ENCODE measurements around the gene MGMT. TPM values are rescaled to one million over a fixed set of nuclear protein-coding genes. Genes with fewer than 3 reads are reported as not detected.

MGMT gene
- total RNA-seq, 2 experiments from 2014 or later: 9.0 to 9.6 TPM

GRCh38 chr10:129419397-129419796, 47.6 kb upstream of the MGMT start:
- Histone ChIP-seq H3K36me3 (ENCODE audit: insufficient read depth, low read length) (no peaks in the 10 kb centered on the region), H3K27ac (ENCODE audit: low read depth in 1 of 2, low read length in 2 of 2) (no peak overlapping the region), H3K9me3 (ENCODE audit: control insufficient read depth in 1 of 2, insufficient read depth in 1 of 2, low read length in 2 of 2) (peaks cover 0 to 9% of the 10 kb centered on the region in 2 experiments), H3K4me3 (ENCODE audit: low read length) (no peak overlapping the region), H3K27me3 (ENCODE audit: control insufficient read depth in 1 of 2, insufficient read depth in 2 of 2, low read length in 2 of 2) (no peaks in the 10 kb centered on the region), H3K4me1 (ENCODE audit: insufficient read depth, low read length) (no peaks in the 10 kb centered on the region)
- CTCF ChIA-PET: no interaction called here
- no peak overlapping the region for H3K27ac Mint-ChIP-seq
- TF ChIP-seq CTCF (IDR thresholded peaks at IDR 0.05): no peak
- intact Hi-C loops (cut with DNase I, micrococcal nuclease): no loop called here
- POLR2A ChIA-PET: no interaction called here
- ATAC-seq (ENCODE audit: poor library complexity): no peak
- no peak overlapping the region for H3K4me3 Mint-ChIP-seq
- no peaks in the 10 kb centered on the region for H3K9me3 Mint-ChIP-seq
- no peak for DNase-seq
- H3K27me3 Mint-ChIP-seq: no peaks in the 10 kb centered on the region
- H3K36me3 Mint-ChIP-seq (ENCODE audit: low read depth): no peaks in the 10 kb centered on the region
- H3K4me1 Mint-ChIP-seq (ENCODE audit: low read depth): no peaks in the 10 kb centered on the region

GRCh38 chr10:129421399-129422010, 45.5 kb upstream of the MGMT start:
- H3K27ac Mint-ChIP-seq: no peak overlapping the region

GRCh38 chr10:129424978-129425377, 42.1 kb upstream of the MGMT start:
- no peaks in the 10 kb centered on the region for H3K9me3 Mint-ChIP-seq
- Histone ChIP-seq H3K4me1 (ENCODE audit: insufficient read depth, low read length) (no peaks in the 10 kb centered on the region), H3K27ac (ENCODE audit: low read depth in 1 of 2, low read length in 2 of 2) (no peak overlapping the region), H3K4me3 (ENCODE audit: low read length) (no peak overlapping the region), H3K36me3 (ENCODE audit: insufficient read depth, low read length) (no peaks in the 10 kb centered on the region), H3K27me3 (ENCODE audit: control insufficient read depth in 1 of 2, insufficient read depth in 2 of 2, low read length in 2 of 2) (no peaks in the 10 kb centered on the region), H3K9me3 (ENCODE audit: control insufficient read depth in 1 of 2, insufficient read depth in 1 of 2, low read length in 2 of 2) (no peaks in the 10 kb centered on the region)
- no peaks in the 10 kb centered on the region for H3K4me1 Mint-ChIP-seq (ENCODE audit: low read depth)
- intact Hi-C loops (cut with DNase I, micrococcal nuclease): no loop called here
- no peak overlapping the region for H3K27ac Mint-ChIP-seq
- ChIA-PET CTCF (no interaction called here), POLR2A (no interaction called here)
- ATAC-seq (ENCODE audit: poor library complexity) (no peak), DNase-seq (no peak)
- H3K27me3 Mint-ChIP-seq: no peaks in the 10 kb centered on the region
- no peak for TF ChIP-seq CTCF (IDR thresholded peaks at IDR 0.05)
- no peaks in the 10 kb centered on the region for H3K36me3 Mint-ChIP-seq (ENCODE audit: low read depth)
- no peak overlapping the region for H3K4me3 Mint-ChIP-seq

More at GRCh38 chr10:129421399-129422010, 45.5 kb upstream of the MGMT start:
- Histone ChIP-seq H3K4me1 (ENCODE audit: insufficient read depth, low read length) (no peaks in the 10 kb centered on the region), H3K36me3 (ENCODE audit: insufficient read depth, low read length) (no peaks in the 10 kb centered on the region), H3K4me3 (ENCODE audit: low read length) (no peak overlapping the region), H3K27ac (ENCODE audit: low read depth in 1 of 2, low read length in 2 of 2) (no peak overlapping the region), H3K27me3 (ENCODE audit: control insufficient read depth in 1 of 2, insufficient read depth in 2 of 2, low read length in 2 of 2) (no peaks in the 10 kb centered on the region), H3K9me3 (ENCODE audit: control insufficient read depth in 1 of 2, insufficient read depth in 1 of 2, low read length in 2 of 2) (peaks cover 0 to 9% of the 10 kb centered on the region in 2 experiments)
- Mint-ChIP-seq H3K9me3 (no peaks in the 10 kb centered on the region), H3K4me1 (ENCODE audit: low read depth) (no peaks in the 10 kb centered on the region), H3K36me3 (ENCODE audit: low read depth) (no peaks in the 10 kb centered on the region), H3K4me3 (no peak overlapping the region), H3K27me3 (no peaks in the 10 kb centered on the region)
- ChIA-PET POLR2A (no interaction called here), CTCF (no interaction called here)
- intact Hi-C loops (cut with DNase I, micrococcal nuclease): no loop called here
- TF ChIP-seq CTCF (IDR thresholded peaks at IDR 0.05): no peak
- ATAC-seq (ENCODE audit: poor library complexity): no peak
- no peak for DNase-seq
